Epithelial cell of proximal tubule (primary cell): Measurements from ENCODE around the gene JPT2. TPM values are rescaled to one million over a fixed set of nuclear protein-coding genes. Genes with fewer than 3 reads are reported as not detected.

Experiments
- DNase-seq: peaks from one replicate; pipeline ENCODE4 v3.0.0-alpha.2; 2011; ENCODE audit warnings: low read depth
- H3K4me3 ChIP-seq: 2 replicates; pipeline ENCODE4 v1.5.1; 2011; ENCODE audit warnings: low read depth, mild to moderate bottlenecking, low read length
- CTCF ChIP-seq: conservative IDR thresholded peaks from 2 replicates; pipeline ENCODE4 v1.5.1; 2012; ENCODE audit warnings: low read depth, mild to moderate bottlenecking, low read length
- total RNA-seq: library from RNA; depleted of rRNA; stranded (reverse); fragments of >200 nt; gene quantifications from 2 replicates; pipeline ENCODE4 v1.2.3, GENCODE V29; 2015

JPT2 gene
- total RNA-seq, 1 donor from 2014 or later = 119 TPM

GRCh38 chr16:1673424-1674151 lies 4.5 kb upstream of the JPT2 start:
- no peak for TF ChIP-seq CTCF
- H3K4me3 ChIP-seq = no peak overlapping the region
- no peak for DNase-seq

- no peak for TF ChIP-seq CTCF
These were observed 3.8 kb upstream of the JPT2 start for GRCh38 chr16:1674306-1674705.

GRCh38 chr16:1674751-1675664 lies 3.1 kb upstream of the JPT2 start:
- no peak for DNase-seq
- H3K4me3 ChIP-seq = no peak overlapping the region
- TF ChIP-seq CTCF = no peak

More at GRCh38 chr16:1674306-1674705, 3.8 kb upstream of the JPT2 start:
- no peak for DNase-seq
- no peak overlapping the region for H3K4me3 ChIP-seq

GRCh38 chr16:1676661-1677060 lies 1.4 kb upstream of the JPT2 start:
- no peak for DNase-seq
- no peak overlapping the region for H3K4me3 ChIP-seq
- no peak for TF ChIP-seq CTCF

GRCh38 chr16:1677339-1677738 lies 740 bp upstream of the JPT2 start:
- no peak for DNase-seq
- H3K4me3 ChIP-seq = peak overlapping the region; percentile 51
- TF ChIP-seq CTCF = no peak

GRCh38 chr16:1678500-1679098 lies 520 bp downstream of the JPT2 start:
- peak overlapping the region; percentile 91 for H3K4me3 ChIP-seq
- DNase-seq = no peak

More at GRCh38 chr16:1678500-1679098, 520 bp downstream of the JPT2 start:
- peak; percentile 20 for TF ChIP-seq CTCF
